Natural killer cell (primary cell): ENCODE measurements around the gene PRDX2. TPM values are rescaled to one million over a fixed set of nuclear protein-coding genes. Genes with fewer than 3 reads are reported as not detected.

Experiments used
- ATAC-seq, 3 donors: fragments of 150-1000 bp in 2 of 3; fragments of 200-7000 bp in 1 of 3; cut with Tn5 transposase; 1 replicate in 1 of 3; 2 replicates in 2 of 3; pipeline ENCODE4 v1.10.0; 2021; ENCODE audit warnings: mild to moderate bottlenecking in 2 of 3, moderate library complexity in 2 of 3
- DNase-seq, 2 donors: peaks; one replicate each; pipeline versions ENCODE4 v3.0.0 to v3.0.0-alpha.2; 2013 to 2021; ENCODE audit warnings: mixed read lengths in 1 of 2
- H3K27ac ChIP-seq: one replicate; pipeline ENCODE4 v1.5.1; 2013; ENCODE audit warnings: mild to moderate bottlenecking, low read length
- H3K27me3 ChIP-seq: one replicate; pipeline ENCODE4 v1.6.1; 2013; ENCODE audit warnings: low read length; ENCODE audit not compliant: control insufficient read depth, insufficient read depth
- H3K36me3 ChIP-seq: one replicate; pipeline ENCODE4 v1.6.1; 2013; ENCODE audit warnings: low read length; ENCODE audit not compliant: control insufficient read depth, insufficient read depth
- H3K4me1 ChIP-seq: one replicate; pipeline ENCODE4 v1.6.1; 2013; ENCODE audit warnings: low read length; ENCODE audit not compliant: control insufficient read depth, insufficient read depth
- H3K4me3 ChIP-seq: one replicate; pipeline ENCODE4 v1.5.1; 2013; ENCODE audit warnings: low read length
- H3K9me3 ChIP-seq: one replicate; pipeline ENCODE4 v1.6.1; 2013; ENCODE audit warnings: low read length; ENCODE audit not compliant: control insufficient read depth, insufficient read depth
- H3K27ac Mint-ChIP-seq, 2 donors: one replicate each; pipeline ENCODE4 v1.8.0; 2022; ENCODE audit warnings: mild to moderate bottlenecking in 2 of 2, mixed read lengths in 2 of 2, moderate library complexity in 1 of 2
- H3K27me3 Mint-ChIP-seq, 2 donors: one replicate each; pipeline ENCODE4 v1.8.0; 2022; ENCODE audit warnings: low read depth in 2 of 2, mixed read lengths in 2 of 2
- H3K36me3 Mint-ChIP-seq: one replicate; pipeline ENCODE4 v1.8.0; 2022; ENCODE audit warnings: mixed read lengths
- H3K4me1 Mint-ChIP-seq, 2 donors: one replicate each; pipeline ENCODE4 v1.8.0; 2022; ENCODE audit warnings: mixed read lengths in 2 of 2
- H3K4me3 Mint-ChIP-seq: one replicate; pipeline ENCODE4 v1.8.0; 2022; ENCODE audit warnings: mild to moderate bottlenecking, moderate library complexity, mixed read lengths
- H3K9me3 Mint-ChIP-seq, 2 donors: one replicate each; pipeline ENCODE4 v1.8.0; 2022; ENCODE audit warnings: mixed read lengths in 2 of 2
- CTCF ChIP-seq: fragments of 200-600 bp; IDR thresholded peaks from one replicate; pipeline ENCODE4 v1.8.0; 2022; ENCODE audit warnings: antibody characterized with exemption
- WGBS: methylation state at CpG from one replicate; pipeline ENCODE4 v1.1.7; 2013; ENCODE audit warnings: missing lambda C conversion rate; ENCODE audit not compliant: insufficient coverage; 5-methylcytosine and 5-hydroxymethylcytosine counted together
- intact Hi-C: fragments of 100-400 bp; cut with micrococcal nuclease; formaldehyde crosslinking; loops from one replicate; pipeline ENCODE4 v1.14.2; 2022
- total RNA-seq, 4 donors: library from RNA; stranded (reverse); fragments of 120-200 nt in 1 of 4; gene quantifications; one replicate each; pipeline versions ENCODE4 v1.2.3 to v1.2.4, GENCODE V29; 2013 to 2022

The PRDX2 gene
- total RNA-seq, 3 donors from 2014 or later (not counting 1 experiment from before 2014, with no cell fraction given) = 28.8 to 67.1 (median 66.9) TPM

GRCh38 chr19:12792051-12792852 lies 9.3 kb downstream of the PRDX2 start:
- H3K4me3 ChIP-seq = peak overlapping the region; percentile 95
- peak overlapping the region; percentile 96 for H3K4me3 Mint-ChIP-seq
- ATAC-seq (peak in 1 of 3 donors; percentile 1), DNase-seq (peak; percentile 73 to 83)
- H3K27me3 ChIP-seq = no peaks in the 10 kb centered on the region
- intact Hi-C loops = loop anchor here (2.0 to 10.0 kb wide), 5 partner anchors 55 to 363 kb away; partner anchors contain the start of genes CALR, GET3, IER2 and STX10
- H3K27ac ChIP-seq = peak overlapping the region; percentile 93
- H3K4me1 ChIP-seq = peaks cover 48% of the 10 kb centered on the region
- no peaks in the 10 kb centered on the region for H3K36me3 ChIP-seq
- peak overlapping the region; percentile 97 to 99 for H3K27ac Mint-ChIP-seq
- WGBS = under 1% methylated on average over 84 of the region's 84 CpGs
- H3K27me3 Mint-ChIP-seq = no peaks in the 10 kb centered on the region
- no peaks in the 10 kb centered on the region for H3K9me3 ChIP-seq
- H3K36me3 Mint-ChIP-seq = no peaks in the 10 kb centered on the region
- H3K9me3 Mint-ChIP-seq = no peaks in the 10 kb centered on the region
- peaks cover 39 to 46% of the 10 kb centered on the region in 2 donors for H3K4me1 Mint-ChIP-seq
- TF ChIP-seq CTCF = no peak

GRCh38 chr19:12791345-12792050 lies 10.1 kb downstream of the PRDX2 start, which contains the start of gene JUNB:
Gene JUNB, plus strand, starts transcription at chr19:12791486. Its CDS starts 286 bp downstream, at chr19:12791772.
- peak within 1 kb of the TSS; percentile 96 for H3K4me3 Mint-ChIP-seq
- under 1% methylated on average over 73 of the region's 73 CpGs for WGBS
- DNase-seq (peak; percentile 98 to 99), ATAC-seq (peak; percentile 40 to 69 (median 51))
- Histone ChIP-seq H3K4me1 (peaks cover 53% of the 10 kb centered on the region), H3K9me3 (no peaks in the 10 kb centered on the region), H3K36me3 (no peaks in the 10 kb centered on the region), H3K27ac (peak within 1 kb of the TSS; percentile 93), H3K4me3 (peak within 1 kb of the TSS; percentile 95), H3K27me3 (no peaks in the 10 kb centered on the region)
- peak within 1 kb of the TSS; percentile 97 to 99 for H3K27ac Mint-ChIP-seq
- intact Hi-C loops = loop anchor here (1.0 to 10.0 kb wide), 6 partner anchors 9 to 363 kb away; partner anchors contain the start of genes CALR, GET3, IER2 and STX10
- no peaks in the 10 kb centered on the region for H3K36me3 Mint-ChIP-seq
- TF ChIP-seq CTCF = no peak
- no peaks in the 10 kb centered on the region for H3K9me3 Mint-ChIP-seq
- no peaks in the 10 kb centered on the region for H3K27me3 Mint-ChIP-seq
- H3K4me1 Mint-ChIP-seq = peaks cover 38 to 45% of the 10 kb centered on the region in 2 donors

GRCh38 chr19:12790628-12791344 lies 10.8 kb downstream of the PRDX2 start:
- H3K9me3 Mint-ChIP-seq = no peaks in the 10 kb centered on the region
- peak overlapping the region; percentile 97 to 99 for H3K27ac Mint-ChIP-seq
- peaks cover 31 to 38% of the 10 kb centered on the region in 2 donors for H3K4me1 Mint-ChIP-seq
- under 1% methylated on average over 22 of the region's 22 CpGs for WGBS
- no peaks in the 10 kb centered on the region for H3K27me3 Mint-ChIP-seq
- Histone ChIP-seq H3K27ac (peak overlapping the region; percentile 93), H3K9me3 (no peaks in the 10 kb centered on the region), H3K4me3 (peak overlapping the region; percentile 95), H3K36me3 (no peaks in the 10 kb centered on the region), H3K4me1 (peaks cover 53% of the 10 kb centered on the region), H3K27me3 (no peaks in the 10 kb centered on the region)
- DNase-seq = peak in 1 of 2 donors; percentile 60
- H3K36me3 Mint-ChIP-seq = no peaks in the 10 kb centered on the region
- ATAC-seq = no peak
- intact Hi-C loops = loop anchor here (1.0 to 10.0 kb wide), 5 partner anchors 8 to 364 kb away; partner anchors contain the start of genes CALR, IER2, STX10 and TNPO2
- no peak for TF ChIP-seq CTCF
- peak overlapping the region; percentile 96 for H3K4me3 Mint-ChIP-seq
